Measurements from ENCODE around the gene PRR12.
A peak's percentile ranks its signal among the peaks of the same experiment; 100 is the strongest.

DNA sequence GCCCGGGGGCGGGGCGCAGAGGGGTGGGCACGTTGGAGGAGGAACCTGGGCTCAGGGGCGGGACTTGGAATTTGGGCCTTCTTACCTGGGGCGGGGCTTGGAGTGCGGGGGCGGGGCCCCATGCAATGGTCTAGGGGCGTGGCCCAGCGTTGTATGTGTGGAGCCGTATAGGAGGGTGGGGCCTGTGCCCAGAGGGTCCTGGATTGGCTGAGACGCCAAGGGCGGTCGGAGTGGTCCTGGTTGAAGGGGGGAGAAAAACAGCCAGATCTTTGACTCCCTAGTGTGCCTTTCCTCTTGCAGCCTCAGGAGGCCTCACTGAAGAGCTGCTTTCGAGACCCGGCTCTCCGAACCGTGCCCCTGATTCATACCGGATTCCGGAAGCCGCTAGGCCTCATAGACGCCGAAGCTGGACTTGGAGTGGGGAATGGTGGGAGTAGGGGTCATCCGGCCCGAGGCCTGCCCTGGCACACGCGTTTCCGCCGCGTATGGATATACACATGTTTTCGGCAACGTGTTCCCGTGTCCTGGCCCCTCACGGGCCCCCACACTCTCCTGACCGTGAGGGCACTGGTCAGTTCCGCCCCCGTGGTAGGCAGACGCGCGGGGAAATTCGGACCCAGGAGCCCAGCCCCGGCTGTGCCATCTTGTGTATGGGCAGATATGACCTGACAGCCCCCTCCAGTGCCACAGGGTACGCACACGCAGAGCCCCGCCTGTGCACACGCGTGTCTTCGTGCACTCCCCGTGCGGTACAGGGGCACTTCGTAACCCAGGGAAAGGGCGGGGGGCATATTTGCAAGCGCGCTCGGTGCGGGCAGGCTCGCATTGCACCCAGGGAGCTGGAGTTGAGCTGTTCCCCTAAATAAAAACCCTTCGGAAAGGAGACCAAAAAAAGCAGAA is 661 bp upstream of the PRR12 start:
- TF ChIP-seq, protein P1, sequence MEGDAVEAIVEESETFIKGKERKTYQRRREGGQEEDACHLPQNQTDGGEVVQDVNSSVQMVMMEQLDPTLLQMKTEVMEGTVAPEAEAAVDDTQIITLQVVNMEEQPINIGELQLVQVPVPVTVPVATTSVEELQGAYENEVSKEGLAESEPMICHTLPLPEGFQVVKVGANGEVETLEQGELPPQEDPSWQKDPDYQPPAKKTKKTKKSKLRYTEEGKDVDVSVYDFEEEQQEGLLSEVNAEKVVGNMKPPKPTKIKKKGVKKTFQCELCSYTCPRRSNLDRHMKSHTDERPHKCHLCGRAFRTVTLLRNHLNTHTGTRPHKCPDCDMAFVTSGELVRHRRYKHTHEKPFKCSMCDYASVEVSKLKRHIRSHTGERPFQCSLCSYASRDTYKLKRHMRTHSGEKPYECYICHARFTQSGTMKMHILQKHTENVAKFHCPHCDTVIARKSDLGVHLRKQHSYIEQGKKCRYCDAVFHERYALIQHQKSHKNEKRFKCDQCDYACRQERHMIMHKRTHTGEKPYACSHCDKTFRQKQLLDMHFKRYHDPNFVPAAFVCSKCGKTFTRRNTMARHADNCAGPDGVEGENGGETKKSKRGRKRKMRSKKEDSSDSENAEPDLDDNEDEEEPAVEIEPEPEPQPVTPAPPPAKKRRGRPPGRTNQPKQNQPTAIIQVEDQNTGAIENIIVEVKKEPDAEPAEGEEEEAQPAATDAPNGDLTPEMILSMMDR (IDR thresholded peaks at IDR 0.05): peak in 3 of 6 experiments; percentile 7 to 49 (median 14)
- TF ChIP-seq EP300 (IDR thresholded peaks at IDR 0.05) (no peak), POLR2AphosphoS5 (IDR thresholded peaks at IDR 0.05) (peak; percentile 49 to 85), POLR2A (IDR thresholded peaks at IDR 0.05) (peak in 3 of 4 donors; percentile 50 to 78 (median 69))

Measured in upper lobe of left lung (tissue), 4 donors.